CD4-positive, alpha-beta T cell treated with Interleukin-2 at 100 ng/mL for 4 hours (primary cell): ENCODE measurements around the gene EYS.

Experiments used
- DNase-seq: peaks from one replicate; pipeline ENCODE4 v3.0.0-alpha.2; 2020; ENCODE audit warnings: low spot score

The EYS gene

DNA sequence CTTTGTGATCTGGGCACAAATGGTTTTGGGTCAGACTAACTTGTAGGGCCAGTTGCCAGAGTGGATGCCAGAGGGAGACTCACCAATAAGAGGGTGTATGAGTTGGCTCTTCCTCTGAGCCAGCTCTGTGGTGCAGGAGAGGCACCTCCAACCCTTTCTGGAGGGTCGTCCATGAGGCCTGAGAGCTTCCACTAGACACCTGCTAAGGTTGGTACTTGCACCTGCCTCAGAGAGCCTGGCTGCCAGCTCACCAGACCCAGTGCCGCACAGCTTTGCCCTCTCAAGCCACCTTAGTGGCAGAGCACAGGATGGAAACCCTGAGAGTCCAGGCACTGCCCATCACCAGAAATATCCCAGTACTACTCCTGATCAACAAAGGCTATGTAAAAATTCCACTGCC lies 504.3 kb downstream of the EYS start:
- DNase-seq, result no peak

- no peak for DNase-seq
Measured at GRCh38 chr6:65199683-65200082, 507.3 kb downstream of the EYS start.

DNA sequence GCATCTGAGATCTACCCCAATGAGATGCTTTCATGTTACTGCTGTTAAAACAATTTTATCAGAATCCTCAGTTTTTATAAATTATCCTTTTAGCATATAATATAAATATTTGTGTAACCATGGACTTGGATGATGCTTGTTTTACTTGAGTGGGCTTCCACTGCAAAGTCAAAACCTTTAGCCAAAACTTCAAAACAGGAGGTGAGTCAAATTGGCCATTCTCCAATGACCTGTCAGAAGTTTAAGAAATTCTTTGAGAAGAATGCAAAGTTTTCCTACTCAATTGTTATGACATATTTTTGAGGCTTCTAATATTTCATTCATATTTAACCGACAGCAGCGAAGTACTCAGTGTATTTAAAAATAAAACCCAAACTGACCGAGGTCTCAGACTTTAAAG lies 507.9 kb downstream of the EYS start:
- DNase-seq, result no peak

GRCh38 chr6:65191471-65191870 lies 515.6 kb downstream of the EYS start:
- no peak for DNase-seq

GRCh38 chr6:65189236-65189881 lies 517.7 kb downstream of the EYS start:
- no peak for DNase-seq

DNA sequence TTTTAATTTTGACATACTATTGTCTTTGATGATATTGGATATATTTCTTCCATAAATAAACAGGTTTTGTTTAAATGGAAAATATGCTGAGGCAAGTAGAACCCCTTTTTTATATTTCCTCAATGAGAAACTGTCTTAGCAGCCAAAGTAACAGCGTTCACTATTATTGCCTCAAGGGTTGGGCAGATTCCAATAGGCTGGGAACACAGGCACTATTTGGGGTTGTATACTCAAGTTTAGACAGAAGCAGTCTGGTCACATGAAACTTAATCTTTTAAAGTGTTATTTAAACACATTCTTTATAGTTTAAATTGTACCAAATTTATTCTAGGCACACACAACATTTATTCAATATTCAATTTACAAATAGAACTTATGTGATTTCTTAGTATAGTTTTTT lies 520.2 kb downstream of the EYS start:
- DNase-seq, result no peak

DNA sequence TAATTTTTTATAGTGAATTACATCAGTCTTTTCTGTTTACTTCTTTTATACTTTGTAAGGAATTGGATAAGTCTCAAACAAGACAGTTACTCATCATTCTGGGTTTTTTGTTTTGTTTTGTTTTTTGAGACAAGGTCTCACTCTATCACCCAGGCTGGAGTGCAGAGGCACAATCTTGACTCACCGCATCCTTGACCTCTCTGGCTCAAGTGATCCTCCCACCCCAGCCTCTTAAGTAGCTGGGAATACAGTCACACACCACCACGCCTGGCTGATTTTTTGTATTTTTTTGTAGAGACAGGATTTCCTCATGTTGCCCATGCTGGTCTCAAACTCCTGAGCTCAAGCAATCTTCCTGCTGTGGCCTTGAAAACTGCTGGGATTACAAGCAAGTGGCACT lies 524.3 kb downstream of the EYS start:
- no peak for DNase-seq

DNA sequence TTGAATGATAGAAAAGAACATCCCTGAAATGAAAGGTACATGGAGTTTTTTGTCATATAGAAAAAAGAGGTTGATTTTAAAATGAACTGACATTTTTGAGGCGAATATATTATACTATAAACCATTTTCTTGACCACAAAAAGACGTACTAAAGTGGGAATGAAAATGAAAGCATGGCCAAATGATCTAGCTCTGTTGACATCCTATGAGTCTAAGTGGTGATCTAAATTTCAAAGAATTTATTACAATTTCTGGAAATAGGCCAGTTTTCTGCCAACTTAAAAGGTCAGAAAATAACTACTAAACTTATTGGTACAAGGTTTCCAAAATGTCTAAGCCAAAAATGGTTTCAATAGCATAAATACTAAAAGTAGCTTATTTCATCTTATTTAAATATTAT lies 536.8 kb downstream of the EYS start:
- DNase-seq, result no peak

DNA sequence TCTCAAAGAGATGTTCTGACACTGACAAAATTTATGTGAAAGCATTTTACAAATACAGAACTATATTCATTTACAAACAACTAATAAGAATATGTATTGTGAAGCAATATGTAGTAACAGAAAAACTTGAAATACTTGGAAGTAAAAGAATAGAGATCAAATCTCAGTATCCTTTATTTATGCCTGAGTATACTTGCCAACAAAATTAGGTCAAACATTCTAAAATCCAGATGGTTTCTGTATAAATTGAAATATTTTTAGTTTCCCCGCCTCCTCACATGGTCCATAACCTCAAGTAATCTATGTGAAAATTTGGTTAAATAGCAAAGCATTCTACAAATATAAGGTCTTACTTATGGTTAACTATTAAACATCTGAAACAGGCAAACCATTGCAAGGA lies 545.4 kb downstream of the EYS start:
- DNase-seq, result no peak

- DNase-seq, result no peak
Measured at GRCh38 chr6:65157025-65157424, 550.0 kb downstream of the EYS start.

DNA sequence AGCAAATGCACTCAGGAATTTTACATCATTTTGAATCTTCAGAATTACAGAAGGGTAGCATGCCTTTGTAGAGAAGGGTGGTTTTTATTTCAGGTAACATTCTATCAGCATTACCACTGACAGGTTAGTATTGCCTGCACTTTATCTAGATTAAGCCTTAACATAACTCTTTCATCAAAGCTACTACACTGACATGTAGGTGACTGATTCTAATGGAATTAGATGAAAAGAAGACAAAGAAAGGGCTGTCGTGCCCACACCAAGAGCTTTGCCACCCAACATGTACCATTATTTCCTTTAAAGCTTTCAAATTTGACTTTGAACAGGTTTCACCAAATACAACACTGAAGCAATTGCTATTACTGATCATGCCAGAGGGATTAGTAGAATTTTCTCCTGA lies 551.9 kb downstream of the EYS start:
- no peak for DNase-seq

GRCh38 chr6:65149841-65150240 lies 557.2 kb downstream of the EYS start:
- DNase-seq, result no peak

- no peak for DNase-seq
Measured at GRCh38 chr6:65148839-65149238, 558.2 kb downstream of the EYS start.

DNA sequence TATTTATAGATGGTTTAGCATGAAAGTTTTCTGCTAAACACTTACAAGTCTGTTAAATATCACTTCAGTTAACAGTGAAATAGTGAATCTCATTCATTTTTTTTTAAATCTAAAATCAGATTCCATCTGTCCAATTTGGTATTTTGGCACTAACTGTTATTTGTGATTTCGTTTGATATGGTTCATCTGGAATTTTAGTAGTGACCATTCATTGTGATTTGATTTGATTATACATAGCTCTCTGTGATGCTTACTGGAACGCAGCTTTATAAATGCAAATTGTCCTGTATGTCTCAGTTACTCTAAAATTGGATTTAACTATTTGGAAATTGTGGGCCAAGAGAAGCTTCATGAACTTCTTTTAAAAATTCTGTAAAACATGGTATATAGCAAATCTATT lies 571.5 kb downstream of the EYS start:
- no peak for DNase-seq

DNA sequence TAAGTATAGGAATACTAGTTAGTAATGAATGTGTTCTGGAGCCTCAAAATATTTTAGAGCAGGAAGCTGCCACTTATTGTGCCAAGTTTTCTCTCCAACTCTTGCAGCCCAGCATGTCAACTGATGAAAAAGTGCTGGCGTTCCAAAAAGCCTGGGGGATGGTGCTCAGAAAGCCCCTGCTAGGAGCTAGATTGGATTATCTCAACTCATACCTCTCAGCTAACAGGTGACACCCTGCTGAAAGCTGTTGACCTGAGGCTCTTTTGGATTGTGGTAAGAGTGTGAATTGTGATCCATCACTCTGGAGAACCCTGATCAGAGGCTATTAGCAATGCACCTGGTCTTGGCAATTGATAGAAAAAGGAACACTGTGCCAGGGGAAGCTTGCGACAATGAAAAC lies 580.4 kb downstream of the EYS start:
- no peak for DNase-seq

DNA sequence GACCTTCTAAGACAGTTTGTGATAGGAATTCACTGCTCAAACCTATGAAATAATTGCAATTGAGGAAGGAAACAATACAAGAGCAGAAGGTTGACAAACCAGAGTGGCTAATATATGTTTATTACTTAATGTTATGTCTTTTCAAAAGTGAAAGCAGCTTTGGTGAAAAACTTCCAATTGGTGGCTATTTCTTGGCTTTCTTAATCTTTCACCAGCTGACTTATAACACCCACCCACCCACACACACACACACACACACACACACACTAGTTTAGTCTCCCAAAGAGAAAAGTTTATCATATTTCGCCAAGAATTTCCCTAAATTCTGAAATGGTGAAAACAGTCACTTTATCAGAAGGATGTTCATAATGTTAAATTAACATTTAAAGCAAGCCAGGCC lies 583.5 kb downstream of the EYS start:
- no peak for DNase-seq

DNA sequence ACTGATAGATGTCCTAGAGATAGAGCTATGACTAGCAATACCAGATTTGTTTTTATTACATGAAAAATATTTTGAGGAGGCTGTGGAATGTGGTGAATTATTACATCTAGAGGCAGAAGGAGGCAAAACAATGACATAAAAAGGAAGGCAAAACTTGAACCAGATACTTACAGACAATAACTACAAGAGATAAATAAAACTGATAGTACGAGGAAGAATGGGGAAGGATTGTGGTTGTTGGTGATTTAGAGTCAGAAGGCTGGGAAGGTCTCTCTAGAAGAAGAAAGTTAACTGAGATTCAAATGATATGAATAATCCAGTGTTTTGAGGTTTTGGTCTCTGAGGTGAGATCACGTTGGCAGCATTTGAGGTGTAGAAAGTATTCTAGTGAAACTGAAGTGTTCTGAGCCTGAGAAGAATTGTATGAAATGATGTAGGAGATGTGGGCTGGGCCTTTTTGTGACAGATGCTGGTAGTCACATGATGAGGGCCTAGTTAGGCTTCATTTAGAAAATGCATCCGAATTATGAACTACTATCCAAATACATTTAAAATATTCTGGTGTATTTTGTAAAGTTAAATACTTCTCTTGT lies 589.1 kb downstream of the EYS start:
- DNase-seq, result no peak

DNA sequence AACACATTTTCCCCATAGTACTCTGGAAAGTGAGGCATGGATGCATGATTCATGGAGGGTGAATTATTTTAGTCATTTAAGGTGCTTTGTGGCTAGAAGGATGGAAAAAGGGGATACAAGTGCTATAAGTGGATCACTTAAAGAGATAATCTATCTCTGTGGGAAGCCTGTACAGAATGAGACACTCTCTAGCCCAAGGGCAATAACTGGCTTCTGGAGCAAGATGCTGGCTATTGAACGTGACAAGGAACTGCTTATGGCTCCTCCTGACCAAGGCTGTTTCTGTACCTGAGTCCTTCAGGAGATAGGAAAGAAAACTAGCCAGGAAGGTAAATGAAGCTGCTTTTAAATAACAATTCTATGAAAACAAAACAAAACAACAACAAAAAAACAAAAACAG lies 590.7 kb downstream of the EYS start:
- no peak for DNase-seq

DNA sequence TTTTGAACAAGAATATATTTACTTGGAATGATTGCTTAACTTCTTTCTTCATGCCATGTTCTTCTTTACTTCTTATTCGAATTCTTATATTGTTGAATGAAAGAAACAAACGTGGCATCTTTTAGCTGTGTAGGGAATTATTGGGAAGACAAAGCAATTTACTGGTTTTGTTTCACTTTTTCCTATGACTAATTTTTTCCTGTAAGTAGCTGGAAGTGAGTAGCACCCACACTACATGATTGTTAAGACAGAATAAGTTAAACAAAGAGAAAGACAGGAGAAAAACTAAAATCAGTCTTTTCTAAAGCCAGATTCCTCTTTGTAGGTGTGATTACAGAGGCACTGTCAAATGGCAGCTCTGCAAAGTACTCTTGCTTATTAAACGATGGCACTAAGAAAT lies 593.4 kb downstream of the EYS start:
- DNase-seq, result no peak

DNA sequence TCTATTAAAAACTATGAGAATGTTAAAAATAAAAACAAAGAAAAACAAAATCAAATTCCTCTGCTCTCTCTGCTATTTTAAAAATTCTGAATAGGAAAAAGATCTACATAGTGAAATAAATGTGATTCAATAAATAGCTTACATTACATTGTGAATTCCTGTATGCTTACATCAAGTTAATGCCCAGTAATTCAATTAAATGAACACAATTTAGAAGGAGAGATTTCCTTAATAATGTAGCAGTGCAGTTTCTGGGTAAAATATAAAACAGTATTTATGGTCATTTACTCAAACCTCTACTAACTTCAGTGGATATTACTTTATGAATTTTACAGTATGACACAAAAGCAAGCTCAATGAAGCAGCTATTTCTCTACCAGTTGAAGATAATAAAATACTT lies 594.6 kb downstream of the EYS start:
- no peak for DNase-seq

- DNase-seq, result no peak
Measured at GRCh38 chr6:65110031-65110430, 597.0 kb downstream of the EYS start.

DNA sequence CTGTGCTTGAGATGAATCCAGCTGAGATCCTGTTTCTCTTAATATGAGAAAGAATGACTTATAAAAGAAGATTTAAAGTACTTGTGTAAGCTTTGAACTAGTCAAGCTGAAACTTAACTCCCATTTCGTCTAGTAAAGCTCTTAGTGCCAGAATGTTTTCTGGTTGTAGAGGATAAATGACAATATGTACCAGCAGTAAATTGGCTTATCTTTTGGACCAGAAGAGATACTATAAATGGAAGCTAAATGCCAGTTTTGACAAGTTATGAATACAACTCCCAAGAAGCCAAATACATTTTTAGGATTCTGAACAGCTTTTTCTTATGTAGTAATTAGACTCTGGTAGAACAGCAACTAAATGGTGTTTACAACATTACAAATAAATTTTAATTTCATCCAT lies 608.7 kb downstream of the EYS start:
- DNase-seq, result no peak

DNA sequence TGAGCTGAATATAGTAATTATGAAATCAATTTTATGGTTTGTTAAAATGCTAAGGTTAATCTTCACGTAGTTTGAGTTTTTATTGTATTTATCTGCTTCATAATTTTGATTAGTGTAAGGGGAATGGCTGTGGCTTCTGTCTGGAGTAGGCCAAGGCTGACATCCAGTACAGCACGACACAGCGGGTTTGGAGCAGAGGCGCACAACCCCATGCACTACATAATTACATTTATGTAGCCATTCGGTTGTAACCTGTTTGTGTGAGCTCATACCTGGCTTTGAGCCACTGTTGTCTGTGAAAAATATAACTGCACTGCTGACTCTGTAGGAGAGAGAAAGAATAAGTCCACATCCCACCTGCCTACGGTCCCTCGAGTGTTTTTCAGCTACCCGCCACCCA lies 615.5 kb downstream of the EYS start:
- no peak for DNase-seq

DNA sequence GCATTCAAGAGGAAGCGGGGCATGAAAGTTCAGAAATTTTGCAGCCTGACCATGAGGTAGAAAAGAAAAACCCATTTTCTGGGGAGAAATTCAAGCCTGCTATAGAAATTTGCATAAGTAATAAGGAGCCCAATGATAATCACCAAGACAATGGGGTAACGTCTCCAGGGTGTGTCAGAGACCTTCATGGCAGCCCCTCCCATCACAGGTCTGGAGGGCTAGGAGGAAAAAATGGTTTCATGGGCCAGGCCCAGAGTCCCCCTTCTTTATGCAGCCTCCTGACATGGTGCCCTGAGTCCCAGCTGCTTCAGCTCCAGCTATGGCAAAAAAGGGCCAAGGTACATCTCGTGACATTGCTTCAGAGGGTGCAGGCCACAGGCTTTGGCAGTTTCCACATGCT lies 618.5 kb downstream of the EYS start:
- no peak for DNase-seq

DNA sequence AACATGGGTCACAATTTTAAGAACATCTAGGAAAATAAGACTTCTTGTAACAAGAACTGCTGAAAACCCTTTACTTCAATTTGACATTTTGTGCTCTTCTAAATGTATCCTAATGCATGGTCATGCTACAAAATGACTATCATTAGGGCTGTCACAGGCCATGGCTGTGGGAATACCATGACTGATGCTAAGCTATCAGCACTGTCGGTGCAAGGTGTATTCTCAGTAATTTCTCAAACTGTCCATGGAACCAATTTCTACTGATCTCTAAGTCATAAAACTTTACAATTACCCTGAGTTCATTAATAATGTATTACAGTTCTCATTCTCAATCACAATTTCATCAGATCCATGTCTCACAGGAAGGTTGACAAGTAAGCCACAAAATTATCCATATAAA lies 625.3 kb downstream of the EYS start:
- no peak for DNase-seq
